Ishikawa (cell line): ENCODE results near the gene LDLR.

Experiments
- CEBPB ChIP-seq: IDR thresholded peaks from 2 replicates; pipeline ENCODE4 v1.6.1; 2012
- TAF1 ChIP-seq: IDR thresholded peaks from 2 replicates; pipeline ENCODE4 v1.6.1; 2012; ENCODE audit warnings: low read depth, mild to moderate bottlenecking
- TF ChIP-seq, protein P1 (sequence below): IDR thresholded peaks from 2 replicates; pipeline ENCODE4 v1.6.1; 2012

DNA sequence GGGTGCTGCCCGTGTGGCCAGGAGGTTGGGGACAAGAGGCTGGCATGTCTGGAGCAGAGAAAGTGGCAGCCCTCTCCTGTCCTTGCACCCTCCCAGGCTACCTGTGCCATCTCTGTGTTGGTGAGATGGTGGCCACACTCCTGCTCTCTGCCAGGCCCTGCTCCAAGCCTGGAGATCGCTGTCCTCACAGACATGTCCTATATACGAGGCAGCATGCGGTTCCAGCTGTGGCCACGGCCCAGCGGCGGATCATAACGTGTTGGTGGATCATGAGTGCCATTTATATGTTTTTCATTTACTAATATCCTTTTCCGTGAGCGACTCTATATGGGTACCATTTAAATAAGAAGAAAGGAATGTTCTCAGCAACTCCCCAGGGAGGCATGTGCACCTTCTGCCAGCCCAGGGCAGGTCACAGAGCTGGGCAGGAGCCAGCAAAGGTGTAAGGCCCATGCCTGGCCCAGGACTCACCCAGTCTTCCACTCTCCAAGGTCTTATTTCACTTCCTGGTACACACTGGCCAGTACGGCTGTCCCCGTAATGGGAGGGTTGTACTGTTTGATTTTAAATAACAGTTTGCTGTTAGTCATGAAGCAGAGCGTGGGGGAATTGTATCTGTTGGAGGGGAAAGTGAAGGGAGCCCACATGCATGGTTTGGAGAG is 47.2 kb upstream of the LDLR start:
- TF ChIP-seq, protein P1, sequence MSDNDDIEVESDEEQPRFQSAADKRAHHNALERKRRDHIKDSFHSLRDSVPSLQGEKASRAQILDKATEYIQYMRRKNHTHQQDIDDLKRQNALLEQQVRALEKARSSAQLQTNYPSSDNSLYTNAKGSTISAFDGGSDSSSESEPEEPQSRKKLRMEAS, result peak; percentile 42; the same call in 1 of the 2 replicates
- TF ChIP-seq CEBPB (no peak), TAF1 (no peak)
